ENCODE data around the gene SLC44A1. TPM values are rescaled to one million over a fixed set of nuclear protein-coding genes. Genes with fewer than 3 reads are reported as not detected.
A peak's percentile ranks its signal among the peaks of the same experiment; 100 is the strongest.

Gene SLC44A1
- total RNA-seq, 4 donors from 2014 or later: 51.1 to 82.2 (median 70.5) TPM

DNA sequence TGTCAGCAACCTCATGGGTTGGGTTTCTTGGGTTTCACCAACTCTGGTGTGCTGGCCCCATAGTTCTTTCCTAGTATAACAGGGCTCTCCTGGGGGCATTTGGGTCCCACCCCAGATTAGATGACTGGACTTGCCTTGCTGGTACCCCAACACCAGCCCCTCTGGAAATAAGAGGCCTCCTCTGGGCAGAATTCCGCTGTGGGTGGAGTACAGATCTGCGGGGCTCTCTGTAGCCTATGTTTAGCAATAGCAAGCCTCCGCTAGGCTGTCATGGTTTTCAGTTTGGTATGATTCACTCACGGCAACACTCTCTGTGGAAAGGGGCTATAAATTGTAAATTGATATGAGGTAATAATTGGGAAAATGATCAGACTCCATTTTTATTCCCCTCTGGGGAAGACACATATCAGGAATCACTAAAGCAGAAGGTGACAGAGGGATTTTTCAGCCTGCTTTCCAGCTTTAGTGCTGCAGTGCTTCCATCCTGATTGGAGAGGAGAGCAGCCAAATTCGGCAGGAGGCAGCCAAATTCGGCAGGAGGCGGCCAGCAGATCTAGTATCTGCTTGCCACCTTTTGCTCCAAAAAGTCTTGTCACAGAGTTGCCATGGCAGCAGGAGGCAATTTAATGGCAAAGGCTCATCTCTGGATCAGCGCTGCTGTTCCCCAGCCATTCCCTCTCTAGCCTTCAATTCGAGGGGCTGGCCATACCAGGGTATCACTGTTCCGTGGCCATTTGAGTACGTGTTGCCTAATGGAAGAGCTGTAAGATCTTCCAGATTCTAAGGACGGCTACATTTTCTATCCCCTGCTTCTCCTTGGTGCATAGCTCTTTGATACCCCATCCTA is 84.6 kb downstream of the SLC44A1 start:
- no peak overlapping the region for H3K4me3 ChIP-seq (ENCODE audit: low read depth, poor library complexity, severe bottlenecking)
- peak in 1 of 2 donors; percentile 18 for DNase-seq (ENCODE audit: low spot score in 2 of 2)
- TF ChIP-seq POLR2A (IDR thresholded peaks at IDR 0.05) (no peak), CTCF (IDR thresholded peaks at IDR 0.05) (no peak)
- intact Hi-C loops (cut with DNase I; ENCODE audit: low total_unique reads): no loop called here
- 62 to 68% methylated on average over 12 of the region's 12 CpGs for WGBS, 2 donors

GRCh38 chr9:105329719-105330062 is 85.2 kb downstream of the SLC44A1 start:
- TF ChIP-seq POLR2A (IDR thresholded peaks at IDR 0.05): no peak
- TF ChIP-seq CTCF (IDR thresholded peaks at IDR 0.05): no peak
- intact Hi-C loops (cut with DNase I; ENCODE audit: low total_unique reads): no loop called here
- no peak overlapping the region for H3K4me3 ChIP-seq (ENCODE audit: low read depth, poor library complexity, severe bottlenecking)
- DNase-seq (ENCODE audit: low spot score in 2 of 2): no peak
- 65 to 69% methylated on average over 1 of the region's 1 CpG for WGBS, 2 donors

- no peak for DNase-seq (ENCODE audit: low spot score in 2 of 2)
- no peak for TF ChIP-seq POLR2A (IDR thresholded peaks at IDR 0.05)
- TF ChIP-seq CTCF (IDR thresholded peaks at IDR 0.05): no peak
- no peak overlapping the region for H3K4me3 ChIP-seq (ENCODE audit: low read depth, poor library complexity, severe bottlenecking)
- intact Hi-C loops (cut with DNase I; ENCODE audit: low total_unique reads): no loop called here
These were observed 85.8 kb downstream of the SLC44A1 start for GRCh38 chr9:105330201-105330600.

- intact Hi-C loops (cut with DNase I; ENCODE audit: low total_unique reads): no loop called here
- TF ChIP-seq CTCF (IDR thresholded peaks at IDR 0.05) (no peak), POLR2A (IDR thresholded peaks at IDR 0.05) (no peak)
- no peak for DNase-seq (ENCODE audit: low spot score in 2 of 2)
- no peak overlapping the region for H3K4me3 ChIP-seq (ENCODE audit: low read depth, poor library complexity, severe bottlenecking)
These were observed 86.3 kb downstream of the SLC44A1 start for GRCh38 chr9:105330755-105331154.

DNA sequence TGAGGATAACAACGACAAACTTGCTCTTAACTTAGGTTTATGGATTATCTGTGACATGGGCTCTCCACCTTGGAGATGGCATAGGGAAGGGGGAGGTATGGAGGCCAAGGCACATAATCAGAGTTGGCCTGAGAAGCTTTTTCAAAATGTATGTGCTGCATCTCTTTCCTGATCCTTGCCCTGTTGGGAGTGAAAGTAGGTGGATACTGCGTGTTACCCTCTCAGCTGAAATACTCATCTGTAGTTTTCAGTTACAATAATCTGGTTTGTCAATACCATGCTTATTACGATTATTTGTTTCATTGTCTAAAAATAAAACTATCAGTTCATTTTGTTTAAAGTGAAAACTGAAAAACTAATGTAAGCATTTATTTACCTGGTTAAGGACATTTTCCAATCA is 86.7 kb downstream of the SLC44A1 start:
- 83 to 87% methylated on average over 3 of the region's 3 CpGs for WGBS, 2 donors

More for the DNA sequence above, 86.7 kb downstream of the SLC44A1 start:
- intact Hi-C loops (cut with DNase I; ENCODE audit: low total_unique reads): no loop called here
- no peak for DNase-seq (ENCODE audit: low spot score in 2 of 2)
- H3K4me3 ChIP-seq (ENCODE audit: low read depth, poor library complexity, severe bottlenecking): no peak overlapping the region
- TF ChIP-seq POLR2A (IDR thresholded peaks at IDR 0.05): no peak
- no peak for TF ChIP-seq CTCF (IDR thresholded peaks at IDR 0.05)
